Measurements from ENCODE around the gene CCNA1.
A peak's percentile ranks its signal among the peaks of the same experiment; 100 is the strongest.

Gene CCNA1

GRCh38 chr13:36431204-36432105 is 840 bp upstream of the CCNA1 start:
- H3K4me3 ChIP-seq (ENCODE audit: low read depth, low read length) = peak overlapping the region; percentile 63
- DNase-seq (ENCODE audit: low read depth) = no peak
- no peak for TF ChIP-seq CTCF (IDR thresholded peaks at IDR 0.05; ENCODE audit: low read depth, low read length, missing control alignments)
- in situ Hi-C loops (cut with HindIII; ENCODE audit: low sequenced_read_pairs) = no loop called here

- in situ Hi-C loops (cut with HindIII; ENCODE audit: low sequenced_read_pairs) = no loop called here
- no peak overlapping the region for H3K4me3 ChIP-seq (ENCODE audit: low read depth, low read length)
- DNase-seq (ENCODE audit: low read depth) = no peak
- no peak for TF ChIP-seq CTCF (IDR thresholded peaks at IDR 0.05; ENCODE audit: low read depth, low read length, missing control alignments)
These were observed 4.5 kb downstream of the CCNA1 start for GRCh38 chr13:36436811-36437210.

- no peak for DNase-seq (ENCODE audit: low read depth)
- in situ Hi-C loops (cut with HindIII; ENCODE audit: low sequenced_read_pairs) = no loop called here
- no peak for TF ChIP-seq CTCF (IDR thresholded peaks at IDR 0.05; ENCODE audit: low read depth, low read length, missing control alignments)
- H3K4me3 ChIP-seq (ENCODE audit: low read depth, low read length) = no peak overlapping the region
These were observed 6.5 kb downstream of the CCNA1 start for GRCh38 chr13:36438594-36439483.

- no peak for DNase-seq (ENCODE audit: low read depth)
- TF ChIP-seq CTCF (IDR thresholded peaks at IDR 0.05; ENCODE audit: low read depth, low read length, missing control alignments) = no peak
- no peak overlapping the region for H3K4me3 ChIP-seq (ENCODE audit: low read depth, low read length)
- in situ Hi-C loops (cut with HindIII; ENCODE audit: low sequenced_read_pairs) = no loop called here
These were observed 13.0 kb downstream of the CCNA1 start for GRCh38 chr13:36445278-36445677.

- H3K4me3 ChIP-seq (ENCODE audit: low read depth, low read length) = no peak overlapping the region
- in situ Hi-C loops (cut with HindIII; ENCODE audit: low sequenced_read_pairs) = no loop called here
- TF ChIP-seq CTCF (IDR thresholded peaks at IDR 0.05; ENCODE audit: low read depth, low read length, missing control alignments) = no peak
- no peak for DNase-seq (ENCODE audit: low read depth)
These were observed 13.6 kb downstream of the CCNA1 start for GRCh38 chr13:36445891-36446351.

GRCh38 chr13:36447501-36447900 is 15.2 kb downstream of the CCNA1 start:
- H3K4me3 ChIP-seq (ENCODE audit: low read depth, low read length) = no peak overlapping the region
- in situ Hi-C loops (cut with HindIII; ENCODE audit: low sequenced_read_pairs) = no loop called here
- peak; percentile 71 for DNase-seq (ENCODE audit: low read depth)
- no peak for TF ChIP-seq CTCF (IDR thresholded peaks at IDR 0.05; ENCODE audit: low read depth, low read length, missing control alignments)
